OCI-LY1 (cell line): ENCODE results near the gene GMCL2.

Experiments
- EZH2 ChIP-seq: fragments of 200-600 bp; sonication (generic), shearing (Covaris generic); IDR thresholded peaks from 2 replicates; pipeline ENCODE4 v1.8.0; 2017; ENCODE audit warnings: borderline replicate concordance, mixed run types, mild to moderate bottlenecking, antibody characterized with exemption, low read length, moderate library complexity, mixed read lengths
- TF ChIP-seq, protein P1 (sequence below): fragments of 200-600 bp; sonication (generic), shearing (Covaris generic); IDR thresholded peaks from 2 replicates; pipeline ENCODE4 v1.5.1; 2017; ENCODE audit warnings: mild to moderate bottlenecking, antibody characterized with exemption, low read length, moderate library complexity, mixed read lengths

DNA sequence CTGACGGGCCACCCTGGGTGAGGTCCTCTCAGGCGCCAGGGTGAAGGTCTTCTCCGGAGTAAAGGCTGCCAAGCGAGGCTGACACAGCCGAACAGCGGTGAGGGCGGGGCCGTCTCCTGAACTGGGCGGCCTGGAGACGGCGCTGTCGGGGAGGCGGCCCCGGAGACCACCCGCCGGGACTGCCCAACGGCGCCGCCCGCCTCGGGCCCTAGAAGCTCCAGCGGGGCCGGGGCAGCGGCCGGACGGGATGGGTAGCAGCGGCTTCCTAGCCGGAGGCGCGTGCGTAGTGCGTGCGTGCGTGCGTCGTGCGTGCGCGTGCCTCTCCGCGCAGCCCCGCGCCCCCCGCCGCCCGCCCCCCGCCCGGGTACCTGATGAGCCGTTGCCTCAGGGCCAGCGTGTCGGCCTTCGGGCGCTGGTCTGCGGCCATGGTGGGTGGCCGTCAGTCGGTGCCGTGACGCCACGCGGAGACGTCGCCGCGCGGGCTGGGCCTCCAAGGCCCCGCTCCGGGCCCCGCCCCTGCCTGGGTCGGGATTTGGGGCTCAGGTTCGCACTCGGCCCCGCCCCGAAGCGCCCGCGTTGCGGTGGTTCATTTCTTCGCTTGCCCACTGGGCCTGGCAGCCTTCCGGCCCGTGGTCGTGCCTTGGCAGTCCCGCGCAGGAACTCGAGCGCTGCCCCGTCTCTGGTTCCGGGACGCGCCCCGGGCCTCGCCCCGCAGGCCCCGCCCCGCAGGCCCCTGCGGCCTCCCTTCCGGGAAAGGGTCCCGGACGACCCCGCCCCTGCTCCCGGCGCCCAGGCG lies 45.2 kb upstream of the GMCL2 start, which contains the start of gene PHYKPL:
- TF ChIP-seq, protein P1, sequence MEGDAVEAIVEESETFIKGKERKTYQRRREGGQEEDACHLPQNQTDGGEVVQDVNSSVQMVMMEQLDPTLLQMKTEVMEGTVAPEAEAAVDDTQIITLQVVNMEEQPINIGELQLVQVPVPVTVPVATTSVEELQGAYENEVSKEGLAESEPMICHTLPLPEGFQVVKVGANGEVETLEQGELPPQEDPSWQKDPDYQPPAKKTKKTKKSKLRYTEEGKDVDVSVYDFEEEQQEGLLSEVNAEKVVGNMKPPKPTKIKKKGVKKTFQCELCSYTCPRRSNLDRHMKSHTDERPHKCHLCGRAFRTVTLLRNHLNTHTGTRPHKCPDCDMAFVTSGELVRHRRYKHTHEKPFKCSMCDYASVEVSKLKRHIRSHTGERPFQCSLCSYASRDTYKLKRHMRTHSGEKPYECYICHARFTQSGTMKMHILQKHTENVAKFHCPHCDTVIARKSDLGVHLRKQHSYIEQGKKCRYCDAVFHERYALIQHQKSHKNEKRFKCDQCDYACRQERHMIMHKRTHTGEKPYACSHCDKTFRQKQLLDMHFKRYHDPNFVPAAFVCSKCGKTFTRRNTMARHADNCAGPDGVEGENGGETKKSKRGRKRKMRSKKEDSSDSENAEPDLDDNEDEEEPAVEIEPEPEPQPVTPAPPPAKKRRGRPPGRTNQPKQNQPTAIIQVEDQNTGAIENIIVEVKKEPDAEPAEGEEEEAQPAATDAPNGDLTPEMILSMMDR: peak; percentile 2; the same call in 1 of the 2 replicates
- no peak for TF ChIP-seq EZH2
